Ovary (tissue), 3 donors: Measurements from ENCODE around the gene POLR1G.
"Not testable (repeated sequence)": the region's sequence is repeated elsewhere in the genome, so short reads cannot be mapped to it uniquely, and the experiment has no call there.

Experiments used
- CTCF ChIP-seq, 3 donors: fragments of 450-650 bp in 2 of 3; fragments of 200-600 bp in 1 of 3; IDR thresholded peaks; one replicate each; pipeline versions ENCODE4 v1.5.1 to v1.8.0; 2016 to 2022; ENCODE audit warnings: antibody characterized with exemption in 3 of 3, mild to moderate bottlenecking in 1 of 3
- POLR2A ChIP-seq: fragments of 450-650 bp; IDR thresholded peaks from one replicate; pipeline ENCODE4 v1.6.1; 2017; ENCODE audit warnings: antibody characterized with exemption, mild to moderate bottlenecking, moderate library complexity
- donor health status: DM: no; HTN: no; CAD: no.

- TF ChIP-seq CTCF (IDR thresholded peaks at IDR 0.05); POLR2A: not testable (repeated sequence)
Observed at GRCh38 chr19:45429896-45430295, 23.5 kb downstream of the POLR1G start.
